Measurements from ENCODE around the gene ZNF639.
"Not testable (repeated sequence)": the region's sequence is repeated elsewhere in the genome, so short reads cannot be mapped to it uniquely, and the experiment has no call there.

Gene ZNF639

DNA sequence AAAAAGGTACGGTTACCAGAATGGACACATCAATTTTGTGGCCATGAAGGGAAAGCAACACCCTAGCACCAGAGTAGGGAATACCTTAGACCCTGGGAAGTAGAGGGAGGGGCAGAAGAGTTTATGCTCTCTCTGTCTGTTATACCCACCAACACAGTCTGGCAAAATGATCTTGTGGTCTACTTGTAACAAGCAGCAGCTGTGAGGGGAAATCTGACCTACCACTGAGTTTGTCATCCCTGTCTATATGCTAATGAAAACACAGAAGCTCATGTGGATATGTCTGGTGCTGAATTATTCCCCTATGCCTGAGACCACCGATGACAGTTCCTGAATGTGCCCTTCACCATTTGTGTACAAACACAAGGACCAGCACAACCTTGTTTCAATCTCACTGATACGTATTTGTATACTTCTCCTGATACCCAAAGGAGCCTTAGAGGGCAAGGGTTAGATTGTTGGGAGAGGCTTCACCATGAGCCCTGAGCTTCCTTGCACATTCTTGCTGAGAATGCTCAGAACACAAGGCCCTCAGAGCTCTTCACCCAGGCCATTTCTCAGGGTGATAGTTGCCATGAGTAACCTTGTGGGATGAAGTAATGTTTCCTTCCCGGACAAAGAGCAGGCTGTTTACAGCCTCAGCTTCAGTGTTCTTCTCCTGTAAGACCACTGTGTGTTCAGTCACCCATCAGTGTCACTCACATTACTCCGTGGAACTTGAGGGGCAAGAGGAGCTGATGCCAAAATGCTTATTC, 24.7 kb upstream of the ZNF639 start:
- Mint-ChIP-seq H3K27me3 (peaks cover 49% of the 10 kb centered on the region), H3K4me1 (no peaks in the 10 kb centered on the region), H3K4me3 (no peak overlapping the region), H3K27ac (ENCODE audit: low read depth) (no peak overlapping the region), H3K36me3 (ENCODE audit: insufficient read depth) (no peaks in the 10 kb centered on the region), H3K9me3 (no peaks in the 10 kb centered on the region)
- no peak for ATAC-seq (replicated peaks; ENCODE audit: extremely low read depth, poor library complexity, severe bottlenecking)
- DNase-seq (ENCODE audit: low spot score in 2 of 2), result no peak

DNA sequence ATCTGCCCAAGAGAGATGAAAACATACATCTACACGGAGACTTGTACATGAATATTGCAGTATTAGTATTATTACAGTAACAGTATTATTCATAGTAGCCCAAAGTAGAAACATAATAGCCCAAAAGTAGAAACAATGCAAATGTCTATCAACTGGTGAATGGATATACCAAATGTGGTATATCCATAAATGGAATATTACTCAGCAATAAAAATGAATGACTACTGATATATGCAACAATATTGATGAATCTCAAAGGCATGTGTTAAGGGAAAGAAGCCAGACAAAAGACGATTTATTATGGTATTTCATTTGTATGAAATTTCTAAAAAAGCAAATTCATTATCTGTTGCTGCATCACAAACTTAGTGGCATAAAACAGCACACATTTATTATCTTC, 23.5 kb upstream of the ZNF639 start:
- ATAC-seq (replicated peaks; ENCODE audit: extremely low read depth, poor library complexity, severe bottlenecking) (no peak), DNase-seq (ENCODE audit: low spot score in 2 of 2) (no peak)
- Mint-ChIP-seq H3K27ac (ENCODE audit: low read depth) (no peak overlapping the region), H3K4me3 (no peak overlapping the region), H3K9me3 (no peaks in the 10 kb centered on the region), H3K36me3 (ENCODE audit: insufficient read depth) (no peaks in the 10 kb centered on the region), H3K27me3 (peaks cover 43% of the 10 kb centered on the region), H3K4me1 (no peaks in the 10 kb centered on the region)

DNA sequence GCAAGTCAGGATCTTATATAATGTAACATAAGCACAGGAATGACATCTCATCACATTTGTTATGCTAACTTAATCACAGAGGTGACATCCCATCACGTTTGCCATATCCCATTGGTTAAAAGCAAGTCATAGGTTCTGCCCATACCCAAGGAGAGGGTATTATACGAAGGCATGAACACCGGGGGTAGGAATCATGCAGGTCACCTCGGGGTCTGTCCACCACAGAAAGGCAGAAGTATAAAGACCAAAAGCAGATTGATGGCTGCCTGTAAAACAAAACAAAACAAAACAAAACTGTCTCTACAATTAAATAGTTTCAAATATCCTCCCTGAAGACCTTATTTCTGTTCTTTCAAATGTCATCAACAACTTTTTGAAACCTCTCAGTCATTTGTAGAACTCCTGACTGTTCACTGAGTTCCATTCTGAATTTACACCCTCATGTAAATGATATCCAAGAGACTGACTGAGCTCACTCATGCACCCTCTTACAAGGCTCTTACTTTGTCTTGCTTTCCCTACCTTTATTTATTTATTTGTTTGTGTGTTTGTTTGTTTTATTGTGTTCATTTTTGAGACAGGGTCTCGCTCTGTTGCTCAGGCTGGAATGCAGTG, 22.7 kb upstream of the ZNF639 start:
- Mint-ChIP-seq H3K4me3 (no peak overlapping the region), H3K36me3 (ENCODE audit: insufficient read depth) (no peaks in the 10 kb centered on the region), H3K4me1 (no peaks in the 10 kb centered on the region), H3K9me3 (no peaks in the 10 kb centered on the region), H3K27ac (ENCODE audit: low read depth) (no peak overlapping the region), H3K27me3 (peaks cover 38% of the 10 kb centered on the region)
- DNase-seq (ENCODE audit: low spot score in 2 of 2) (no peak), ATAC-seq (replicated peaks; ENCODE audit: extremely low read depth, poor library complexity, severe bottlenecking) (no peak)

DNA sequence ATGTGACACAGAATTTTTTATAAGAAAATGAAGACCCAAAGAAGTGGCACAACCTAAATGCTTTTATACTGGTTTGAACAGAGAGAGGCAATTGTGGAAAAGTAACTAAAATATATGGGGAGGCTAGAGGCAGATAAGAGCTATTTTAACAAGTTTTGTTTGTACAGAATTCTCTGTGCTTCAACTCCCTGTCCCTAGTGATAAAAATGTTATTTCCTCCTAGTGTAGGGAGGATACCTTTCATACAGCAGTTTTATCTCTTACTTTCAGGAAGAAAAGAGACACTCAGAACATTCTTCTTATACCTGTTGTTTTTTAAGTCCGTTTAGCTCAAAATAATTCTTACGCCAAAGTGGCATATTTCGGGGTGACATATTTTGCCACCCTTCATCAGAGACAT, 21.2 kb upstream of the ZNF639 start:
- no peaks in the 10 kb centered on the region for H3K4me1 Mint-ChIP-seq
- no peak overlapping the region for H3K4me3 Mint-ChIP-seq
- DNase-seq (ENCODE audit: low spot score in 2 of 2), result no peak
- H3K27ac Mint-ChIP-seq (ENCODE audit: low read depth), result no peak overlapping the region
- H3K27me3 Mint-ChIP-seq, result peaks cover 34% of the 10 kb centered on the region
- no peak for ATAC-seq (replicated peaks; ENCODE audit: extremely low read depth, poor library complexity, severe bottlenecking)
- no peaks in the 10 kb centered on the region for H3K9me3 Mint-ChIP-seq
- no peaks in the 10 kb centered on the region for H3K36me3 Mint-ChIP-seq (ENCODE audit: insufficient read depth)

DNA sequence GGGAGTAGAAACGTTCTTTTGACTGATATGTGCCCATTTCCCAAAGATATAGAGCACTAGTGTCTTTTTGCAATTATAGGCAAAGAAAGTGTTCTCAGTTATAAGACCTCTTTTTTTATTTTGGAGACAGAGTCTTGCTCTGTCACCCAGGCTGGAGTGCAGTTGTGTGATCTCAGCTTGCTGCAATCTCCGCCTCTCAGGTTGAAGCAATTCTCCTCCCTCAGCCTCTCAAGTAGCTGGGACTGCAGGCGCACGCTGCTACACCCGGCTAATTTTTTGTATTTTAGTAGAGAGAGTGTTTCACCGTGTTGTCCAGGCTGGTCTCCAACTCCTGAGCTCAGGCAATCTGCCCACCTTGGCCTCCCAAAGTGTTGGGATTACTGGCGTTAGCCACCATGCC, 20.7 kb upstream of the ZNF639 start:
- Mint-ChIP-seq H3K4me1 (no peaks in the 10 kb centered on the region), H3K27ac (ENCODE audit: low read depth) (no peak overlapping the region), H3K9me3 (no peaks in the 10 kb centered on the region), H3K36me3 (ENCODE audit: insufficient read depth) (no peaks in the 10 kb centered on the region), H3K27me3 (peaks cover 30% of the 10 kb centered on the region), H3K4me3 (no peak overlapping the region)
- ATAC-seq (replicated peaks; ENCODE audit: extremely low read depth, poor library complexity, severe bottlenecking) (no peak), DNase-seq (ENCODE audit: low spot score in 2 of 2) (no peak)

DNA sequence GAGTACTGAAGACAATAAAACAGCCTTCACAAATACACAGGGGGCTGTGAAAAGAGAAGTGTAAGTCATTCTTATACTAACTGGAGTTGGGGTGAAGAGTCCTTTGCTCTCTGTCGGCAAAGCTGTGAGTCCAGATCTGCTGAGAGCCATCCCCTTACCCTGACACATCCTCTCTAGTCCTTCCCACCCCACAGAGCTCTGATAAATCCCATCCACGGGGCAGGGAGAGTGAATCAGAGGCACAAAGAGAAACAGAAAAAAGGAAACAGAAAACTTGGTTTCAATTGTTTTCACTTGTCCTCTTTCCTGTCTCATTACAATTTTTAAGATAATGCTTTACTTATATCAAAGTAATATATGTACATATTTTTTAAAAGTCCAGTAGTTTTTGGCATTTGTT, 18.2 kb upstream of the ZNF639 start:
- DNase-seq (ENCODE audit: low spot score in 2 of 2), result no peak
- H3K4me3 Mint-ChIP-seq, result no peak overlapping the region
- H3K9me3 Mint-ChIP-seq, result no peaks in the 10 kb centered on the region
- H3K27ac Mint-ChIP-seq (ENCODE audit: low read depth), result no peak overlapping the region
- no peak for ATAC-seq (replicated peaks; ENCODE audit: extremely low read depth, poor library complexity, severe bottlenecking)
- no peaks in the 10 kb centered on the region for H3K36me3 Mint-ChIP-seq (ENCODE audit: insufficient read depth)
- peaks cover 12% of the 10 kb centered on the region for H3K27me3 Mint-ChIP-seq
- H3K4me1 Mint-ChIP-seq, result no peaks in the 10 kb centered on the region

DNA sequence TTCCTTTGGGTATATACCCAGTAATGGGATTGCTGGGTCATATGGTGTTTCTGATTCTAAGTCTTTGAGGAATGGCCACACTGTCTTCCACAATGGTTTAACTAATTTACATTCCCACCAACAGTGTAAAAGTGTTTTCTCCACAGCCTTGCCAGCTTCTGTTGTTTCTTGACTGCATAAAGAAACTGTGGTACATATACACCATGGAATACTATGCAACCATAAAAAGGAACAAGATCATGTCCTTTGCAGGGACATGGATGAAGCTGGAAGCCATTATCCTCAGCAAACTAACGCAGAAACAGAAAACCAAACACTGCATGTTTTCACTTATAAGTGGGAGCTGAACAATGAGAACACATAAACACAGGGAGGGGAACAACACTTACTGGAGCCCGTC, 15.5 kb upstream of the ZNF639 start:
- H3K27ac Mint-ChIP-seq (ENCODE audit: low read depth); H3K4me3 Mint-ChIP-seq: not testable (repeated sequence)

DNA sequence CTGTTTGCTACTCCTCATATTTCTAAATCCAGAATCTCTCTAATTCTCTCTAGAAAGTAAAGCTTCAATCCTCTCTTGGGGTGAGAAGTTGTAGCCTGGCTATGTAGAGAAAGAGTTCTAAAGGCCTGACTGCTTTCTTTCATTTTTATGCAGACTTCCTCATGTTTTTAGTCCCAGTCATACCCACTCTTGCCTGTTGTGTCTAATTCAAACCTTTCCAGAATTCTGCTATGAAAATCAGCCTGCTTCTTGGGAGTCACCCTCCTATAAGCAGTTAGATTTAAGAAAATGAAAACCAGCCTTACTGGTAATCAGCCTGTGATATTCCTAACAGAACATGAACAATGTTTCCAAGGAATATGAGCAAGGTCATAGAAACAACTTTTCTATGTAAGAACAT, 14.8 kb upstream of the ZNF639 start:
- DNase-seq (ENCODE audit: low spot score in 2 of 2) (no peak), ATAC-seq (replicated peaks; ENCODE audit: extremely low read depth, poor library complexity, severe bottlenecking) (no peak)
- Mint-ChIP-seq H3K4me1 (no peaks in the 10 kb centered on the region), H3K27me3 (peaks cover 33% of the 10 kb centered on the region), H3K36me3 (ENCODE audit: insufficient read depth) (peaks cover 2% of the 10 kb centered on the region), H3K9me3 (no peaks in the 10 kb centered on the region), H3K4me3 (no peak overlapping the region), H3K27ac (ENCODE audit: low read depth) (no peak overlapping the region)

More for the DNA sequence above, 15.5 kb upstream of the ZNF639 start:
- ATAC-seq (replicated peaks; ENCODE audit: extremely low read depth, poor library complexity, severe bottlenecking); H3K36me3 Mint-ChIP-seq (ENCODE audit: insufficient read depth); DNase-seq (ENCODE audit: low spot score in 2 of 2); H3K4me1 Mint-ChIP-seq; H3K9me3 Mint-ChIP-seq: not testable (repeated sequence)
- H3K27me3 Mint-ChIP-seq, result peaks cover 27% of the 10 kb centered on the region

DNA sequence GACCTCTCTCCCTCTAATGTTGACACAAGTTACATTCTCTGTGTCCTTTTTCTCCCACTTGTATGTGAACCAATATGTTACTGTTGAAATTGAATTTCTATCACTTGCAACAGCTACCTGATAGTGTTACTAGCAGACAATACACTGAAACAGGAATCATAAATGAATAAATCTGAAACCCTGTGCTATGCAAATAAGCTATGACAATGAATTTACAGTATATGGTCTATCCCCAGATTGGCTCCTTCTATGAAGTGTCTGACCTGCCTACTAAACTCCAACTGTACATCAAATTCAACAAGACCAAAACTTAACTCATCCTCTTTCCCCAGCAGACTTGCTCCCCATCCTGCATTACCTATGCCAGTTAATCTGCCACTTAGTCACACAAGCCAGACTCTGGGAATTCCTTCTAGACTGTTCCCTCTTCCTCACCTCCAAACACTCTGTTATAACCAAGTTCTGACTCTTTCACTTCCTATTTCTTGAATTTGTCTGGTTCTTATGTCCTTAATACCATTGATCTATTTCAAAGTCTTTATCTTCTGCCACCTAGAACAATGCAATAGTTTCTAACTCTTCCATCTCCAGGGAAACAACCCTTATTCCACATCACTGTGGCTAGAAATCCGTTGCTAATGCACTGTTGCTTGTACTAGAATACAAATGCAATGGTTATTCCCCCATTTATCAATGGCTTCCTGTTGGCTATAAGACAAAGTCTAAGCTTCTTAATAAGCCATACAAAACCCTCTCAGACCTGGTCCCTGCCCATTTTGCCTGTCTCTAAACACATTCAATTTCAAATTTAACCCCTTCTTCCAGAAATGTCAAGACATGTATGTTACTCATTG, 13.4 kb upstream of the ZNF639 start:
- no peak for ATAC-seq (replicated peaks; ENCODE audit: extremely low read depth, poor library complexity, severe bottlenecking)
- peaks cover 33% of the 10 kb centered on the region for H3K27me3 Mint-ChIP-seq

DNA sequence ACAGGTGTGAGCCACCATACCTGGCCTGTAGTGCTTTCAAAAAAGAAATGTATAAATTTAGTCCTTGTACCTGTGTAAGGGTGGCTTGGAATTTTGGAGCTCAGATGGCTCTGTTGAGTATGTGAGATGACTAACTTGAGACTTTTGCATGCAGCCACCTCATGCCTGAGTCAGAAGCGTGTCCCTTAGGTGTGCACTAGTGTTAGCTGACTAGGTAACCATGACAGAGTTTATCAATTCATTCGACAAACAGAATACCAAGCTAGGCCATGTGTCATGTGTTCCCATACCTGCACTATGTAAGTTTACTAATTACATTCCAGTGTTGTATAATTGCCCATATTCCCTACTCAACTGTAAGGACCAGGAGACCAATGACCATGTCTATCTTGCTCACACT, 4.0 kb upstream of the ZNF639 start:
- no peaks in the 10 kb centered on the region for H3K9me3 Mint-ChIP-seq
- H3K36me3 Mint-ChIP-seq (ENCODE audit: insufficient read depth), result peaks cover 14% of the 10 kb centered on the region
- peaks cover 24% of the 10 kb centered on the region for H3K4me1 Mint-ChIP-seq
- no peaks in the 10 kb centered on the region for H3K27me3 Mint-ChIP-seq
- no peak overlapping the region for H3K27ac Mint-ChIP-seq (ENCODE audit: low read depth)
- no peak overlapping the region for H3K4me3 Mint-ChIP-seq
- DNase-seq (ENCODE audit: low spot score in 2 of 2), result no peak
- ATAC-seq (replicated peaks; ENCODE audit: extremely low read depth, poor library complexity, severe bottlenecking), result no peak

More for the DNA sequence above, 13.4 kb upstream of the ZNF639 start:
- H3K4me1 Mint-ChIP-seq, result no peaks in the 10 kb centered on the region
- no peak overlapping the region for H3K27ac Mint-ChIP-seq (ENCODE audit: low read depth)
- H3K9me3 Mint-ChIP-seq, result no peaks in the 10 kb centered on the region
- DNase-seq (ENCODE audit: low spot score in 2 of 2), result no peak
- peaks cover 2% of the 10 kb centered on the region for H3K36me3 Mint-ChIP-seq (ENCODE audit: insufficient read depth)
- H3K4me3 Mint-ChIP-seq, result no peak overlapping the region

DNA sequence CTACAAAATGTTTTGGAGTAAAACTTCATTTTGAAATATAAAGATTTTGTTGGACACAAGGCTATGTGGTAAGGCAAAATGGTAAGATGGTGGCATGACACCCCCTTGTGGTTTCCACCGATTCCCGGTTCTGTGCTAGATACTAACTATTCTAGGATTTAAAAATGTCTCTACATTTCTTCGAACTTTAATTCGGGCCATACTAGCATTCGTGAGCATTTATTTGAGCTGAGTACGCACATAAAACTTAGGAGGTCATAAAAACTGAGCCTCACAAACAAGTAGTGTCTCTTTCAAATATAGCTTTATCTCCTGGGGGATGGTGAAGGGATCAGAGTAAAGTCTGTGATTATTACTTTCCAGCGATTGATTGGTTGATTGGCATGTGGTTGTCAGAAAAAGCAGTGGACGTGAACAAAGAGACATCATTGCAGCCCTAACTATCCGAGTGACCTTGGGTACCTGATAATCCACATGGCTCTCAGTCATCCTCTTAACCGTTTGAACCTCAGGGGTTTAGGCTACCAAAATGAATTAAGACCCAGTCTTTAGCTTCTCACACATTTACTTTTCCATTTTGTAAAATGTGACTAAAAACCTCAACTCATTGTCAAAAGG, 1.1 kb upstream of the ZNF639 start:
- Mint-ChIP-seq H3K4me3 (peak overlapping the region; percentile 84), H3K36me3 (ENCODE audit: insufficient read depth) (peaks cover 24% of the 10 kb centered on the region), H3K27ac (ENCODE audit: low read depth) (peak overlapping the region; percentile 91), H3K27me3 (no peaks in the 10 kb centered on the region), H3K9me3 (no peaks in the 10 kb centered on the region), H3K4me1 (peaks cover 35% of the 10 kb centered on the region)
- ATAC-seq (replicated peaks; ENCODE audit: extremely low read depth, poor library complexity, severe bottlenecking) (no peak), DNase-seq (ENCODE audit: low spot score in 2 of 2) (no peak)

DNA sequence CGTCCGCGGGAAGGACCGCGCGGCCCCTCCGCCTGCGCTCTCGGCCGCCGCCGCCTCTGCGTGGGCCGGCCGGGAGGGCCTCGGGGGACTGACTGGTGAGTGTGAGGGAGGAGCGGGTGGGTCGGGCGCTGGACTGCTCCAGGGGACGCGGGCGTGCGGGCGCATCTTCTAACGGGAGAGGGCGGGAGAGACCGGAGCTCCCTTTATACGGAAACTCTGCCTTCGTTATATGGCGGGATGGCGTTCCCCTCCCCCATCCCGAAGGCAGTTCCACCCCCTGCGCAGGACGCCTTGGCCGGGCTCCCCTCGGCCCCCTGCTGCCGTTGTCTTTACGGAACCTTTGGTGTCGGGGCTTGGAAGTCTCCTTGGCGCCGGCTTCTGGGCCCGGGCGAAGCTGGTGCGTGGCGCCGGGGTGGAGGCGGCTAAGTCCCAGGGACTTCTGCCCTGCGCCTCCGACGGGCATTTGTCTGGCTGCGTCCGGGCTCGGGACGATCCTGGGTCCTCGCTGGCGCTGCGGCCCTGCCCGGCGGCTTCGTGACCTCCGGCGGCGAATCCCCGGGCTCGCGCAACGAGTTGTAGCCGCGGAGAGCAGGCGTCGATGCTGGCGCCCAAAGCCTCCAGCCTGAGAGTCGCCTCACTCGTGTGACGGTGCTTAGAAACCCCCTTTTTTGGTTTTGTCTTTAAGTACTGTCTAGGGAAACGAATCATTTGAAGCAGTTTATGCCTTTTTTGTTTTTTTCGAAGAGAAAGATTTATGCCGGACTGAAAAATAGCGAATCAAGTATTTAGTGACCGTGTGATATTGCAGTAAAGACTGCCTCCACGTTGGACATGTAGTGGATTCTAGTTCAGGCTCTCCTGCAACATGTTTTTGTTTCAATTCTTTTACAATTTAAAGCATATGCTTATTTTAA, 623 bp downstream of the ZNF639 start:
- Mint-ChIP-seq H3K36me3 (ENCODE audit: insufficient read depth) (peaks cover 32% of the 10 kb centered on the region), H3K4me3 (peak overlapping the region; percentile 84), H3K4me1 (peaks cover 35% of the 10 kb centered on the region), H3K27me3 (no peaks in the 10 kb centered on the region), H3K27ac (ENCODE audit: low read depth) (peak overlapping the region; percentile 94), H3K9me3 (no peaks in the 10 kb centered on the region)
- peak; percentile 33 to 48 for DNase-seq (ENCODE audit: low spot score in 2 of 2)
- ATAC-seq (replicated peaks; ENCODE audit: extremely low read depth, poor library complexity, severe bottlenecking), result peak; percentile 60
